NCI-H526 (cell line): ENCODE measurements around the gene UGT1A8.
"Not testable (repeated sequence)": the region's sequence is repeated elsewhere in the genome, so short reads cannot be mapped to it uniquely, and the experiment has no call there.

Source experiments
- DNase-seq, 2 experiments: peaks; one replicate each; lab custom pipeline; 2025; lab: John Stamatoyannopoulos, UW

Gene UGT1A8

GRCh38 chr2:233686928-233687327, 69.5 kb downstream of the UGT1A8 start:
- no peak for DNase-seq

- no peak for DNase-seq
Observed at GRCh38 chr2:233688341-233688740, 70.9 kb downstream of the UGT1A8 start.

DNA sequence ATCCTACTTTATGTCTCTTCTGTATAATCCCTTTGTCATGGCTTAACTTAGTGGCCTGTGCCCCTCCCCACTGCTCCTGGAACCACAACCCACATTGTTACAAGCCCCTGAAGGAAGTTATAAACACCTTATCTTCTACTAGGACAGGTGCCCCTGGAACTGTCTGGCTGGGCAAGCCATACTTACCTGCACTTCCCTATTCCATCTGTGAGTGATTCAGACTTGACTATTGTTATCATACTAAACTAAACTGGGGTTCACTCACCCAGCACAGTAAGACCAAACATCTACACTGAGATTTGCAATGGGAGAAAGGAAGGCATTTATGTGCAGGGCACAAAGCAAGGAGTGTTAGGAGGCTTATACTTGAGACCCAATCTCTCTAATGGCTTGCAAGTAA, 71.6 kb downstream of the UGT1A8 start:
- DNase-seq = no peak

DNA sequence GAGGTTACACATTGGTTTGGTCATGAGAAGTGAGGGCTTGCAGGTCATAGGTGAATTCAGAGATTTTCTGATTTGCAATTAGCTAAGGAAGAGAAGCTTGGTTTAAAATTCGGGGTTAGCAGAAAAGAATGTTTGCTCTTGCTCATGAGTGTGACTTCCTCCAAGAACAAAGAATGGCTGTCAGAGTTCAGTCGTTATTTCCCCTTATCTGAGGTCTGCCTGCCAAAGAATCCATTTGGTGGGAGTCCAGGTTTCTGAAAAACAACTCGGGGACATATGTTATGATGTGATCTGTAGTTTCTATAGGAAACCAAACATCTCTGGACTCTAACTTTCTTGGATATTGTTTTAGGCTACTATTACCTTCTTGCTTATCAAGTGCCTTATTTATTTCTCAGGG, 72.1 kb downstream of the UGT1A8 start:
- DNase-seq = no peak

GRCh38 chr2:233690444-233690843, 73.0 kb downstream of the UGT1A8 start:
- DNase-seq = no peak

DNA sequence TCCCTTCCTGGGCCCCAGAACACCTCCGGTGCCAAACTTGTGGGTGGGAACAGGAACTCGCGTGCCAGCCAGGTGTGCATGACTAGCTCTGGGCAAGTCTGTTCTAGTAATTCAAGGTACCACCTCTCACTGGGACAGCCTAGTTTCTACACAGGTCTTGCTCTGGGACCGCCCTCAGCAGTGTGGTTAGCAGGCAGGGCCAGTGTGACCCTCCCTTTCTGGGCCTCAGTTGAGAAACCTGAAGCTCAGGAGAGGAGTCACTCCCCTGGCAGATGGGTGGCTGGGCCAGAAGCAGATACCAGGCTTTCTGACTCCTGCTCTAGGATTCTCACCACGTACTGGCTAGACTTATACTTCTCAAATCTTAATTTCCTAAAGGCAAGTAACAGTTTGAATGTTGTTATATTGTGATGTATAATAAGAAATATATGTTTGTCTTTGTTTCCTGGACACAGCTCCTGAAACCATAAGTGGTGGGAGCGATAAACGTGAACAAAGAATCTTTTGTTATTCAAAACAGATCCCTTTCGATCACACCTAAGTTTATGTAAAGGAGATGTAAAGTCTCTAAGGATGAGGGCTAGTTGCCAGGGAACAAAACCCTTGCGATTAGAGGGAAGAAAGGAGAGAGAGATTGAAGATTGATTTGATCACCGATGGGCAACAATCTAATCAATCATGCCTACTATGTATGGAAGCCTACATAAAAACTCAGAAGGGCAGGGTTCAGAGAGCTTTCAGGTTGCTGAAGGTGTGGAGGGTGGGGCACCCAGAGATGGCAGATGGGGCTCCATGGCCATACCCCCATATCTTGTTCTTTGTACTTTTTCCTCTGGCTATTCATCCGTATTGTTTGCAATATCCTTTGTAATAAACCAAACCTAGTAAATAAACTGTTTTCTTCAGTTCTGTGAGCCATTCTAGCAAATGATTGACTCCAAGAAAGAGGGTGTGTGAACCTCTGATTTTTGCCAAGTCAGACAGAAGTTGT, 74.3 kb downstream of the UGT1A8 start:
- DNase-seq = peak; percentile 57 to 78

DNA sequence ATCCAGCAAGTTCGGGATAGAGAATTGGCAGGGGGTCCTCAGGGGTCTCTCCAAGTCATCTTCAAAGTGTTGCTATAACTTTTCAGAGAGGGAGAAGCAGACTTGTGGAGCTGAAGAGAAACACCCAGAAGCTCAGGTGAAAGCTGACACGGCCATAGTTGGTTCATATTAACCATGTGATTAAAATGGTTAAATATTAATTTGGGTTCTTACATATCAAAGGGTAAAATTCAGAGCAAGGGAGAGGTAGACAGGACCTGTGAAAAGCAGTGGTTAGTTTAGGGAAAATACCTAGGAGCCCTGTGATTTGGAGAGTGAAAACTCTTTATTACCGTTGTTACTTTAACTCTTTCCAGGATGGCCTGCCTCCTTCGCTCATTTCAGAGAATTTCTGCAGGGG, 75.2 kb downstream of the UGT1A8 start, which contains the start of gene UGT1A6:
Gene UGT1A6, plus strand, starts transcription at position 243 of the 400 bp plus-strand sequence. Its CDS starts 115 bp downstream, at position 358.
- no peak for DNase-seq

GRCh38 chr2:233693963-233694362, 76.5 kb downstream of the UGT1A8 start:
- DNase-seq = no peak

GRCh38 chr2:233698740-233699139, 81.3 kb downstream of the UGT1A8 start:
- no peak for DNase-seq

GRCh38 chr2:233699424-233700027, 82.1 kb downstream of the UGT1A8 start:
- DNase-seq = no peak

- no peak for DNase-seq
Observed at GRCh38 chr2:233700028-233700635, 82.7 kb downstream of the UGT1A8 start.

GRCh38 chr2:233700842-233701241, 83.4 kb downstream of the UGT1A8 start:
- DNase-seq = not testable (repeated sequence)

DNA sequence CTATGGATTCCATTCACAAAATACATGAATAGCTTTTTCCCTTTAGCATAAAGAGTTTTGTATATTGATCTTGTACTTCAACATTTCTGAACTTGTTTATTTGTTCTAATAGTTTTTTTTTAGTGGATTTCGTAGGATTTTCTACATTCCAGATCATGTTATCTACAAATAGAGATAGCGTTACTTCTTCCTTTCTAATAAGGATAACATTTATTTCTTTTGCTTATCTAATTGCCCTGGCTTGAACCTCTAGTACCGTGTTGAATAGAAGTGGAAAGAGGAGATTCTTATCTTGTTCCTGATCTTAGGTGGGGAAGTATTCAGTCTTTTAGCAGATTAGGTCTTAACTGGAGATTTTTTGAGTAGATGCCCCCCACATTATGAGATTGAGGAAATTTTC, 84.8 kb downstream of the UGT1A8 start:
- no peak for DNase-seq

DNA sequence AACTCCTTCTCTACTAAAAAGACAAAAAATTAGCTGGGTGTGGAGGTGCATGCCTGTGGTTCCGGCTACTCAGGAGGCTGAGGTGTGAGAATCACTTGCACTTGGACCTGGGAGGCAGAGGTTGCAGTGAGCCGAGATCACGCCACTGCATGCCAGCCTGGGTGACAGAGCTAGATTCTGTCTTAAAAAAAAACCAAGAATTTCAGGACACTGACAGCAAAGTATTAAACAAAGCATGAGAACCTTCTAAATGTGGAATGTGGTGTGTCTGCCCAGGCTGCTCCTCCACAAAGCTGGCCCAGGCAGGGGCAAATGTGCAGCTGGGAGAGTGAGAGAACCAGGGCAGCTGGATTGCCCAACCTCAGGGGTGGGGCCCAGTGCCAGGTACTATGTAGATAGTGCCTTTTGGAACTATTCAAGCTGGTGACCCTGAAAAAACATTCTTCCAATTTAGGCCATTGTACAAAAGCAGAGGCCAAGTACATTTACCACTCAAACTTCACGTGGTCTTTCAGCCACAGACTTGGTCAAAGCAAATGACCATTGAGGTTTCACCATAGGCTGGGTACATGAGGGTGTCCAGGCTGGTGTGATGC, 88.6 kb downstream of the UGT1A8 start:
- no peak for DNase-seq

DNA sequence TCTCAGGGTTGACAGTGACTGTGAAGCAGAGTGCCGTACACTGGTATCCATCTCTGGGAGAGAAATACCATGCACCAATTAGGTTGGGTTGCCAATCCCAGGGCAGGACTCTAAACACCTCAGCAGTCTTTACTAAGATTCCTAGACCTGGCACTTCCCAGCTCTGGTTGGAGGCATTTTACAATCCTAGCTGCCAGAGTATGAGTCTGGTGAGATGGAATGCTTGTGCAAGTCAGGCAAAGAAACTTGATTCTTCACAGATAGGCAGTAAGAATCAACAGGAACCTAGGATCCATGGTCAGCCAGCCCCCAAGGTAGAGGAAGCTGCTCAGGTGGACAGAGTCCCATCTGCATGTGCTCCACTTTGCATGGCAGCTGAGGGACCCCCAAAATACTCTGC, 89.3 kb downstream of the UGT1A8 start:
- no peak for DNase-seq

GRCh38 chr2:233707940-233708644, 90.7 kb downstream of the UGT1A8 start:
- no peak for DNase-seq

DNA sequence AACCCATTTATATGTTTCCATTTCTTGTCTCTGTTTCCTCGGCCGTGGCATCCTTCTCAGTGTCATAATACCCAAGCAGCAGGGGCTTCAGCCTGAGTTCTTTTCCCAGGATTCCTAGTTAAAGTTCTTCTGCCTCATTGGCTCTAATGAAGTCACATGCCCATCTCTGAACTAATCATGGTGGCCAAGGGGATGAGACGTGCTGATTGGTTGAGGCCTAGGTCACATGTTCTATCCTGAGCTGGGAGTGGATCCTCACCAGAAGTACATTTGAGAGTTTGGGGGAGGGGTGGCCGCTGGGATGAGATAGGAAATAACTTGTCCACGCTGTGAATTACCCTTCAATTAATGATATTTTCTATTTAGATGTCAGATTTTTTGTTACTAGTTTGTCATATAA, 91.5 kb downstream of the UGT1A8 start:
- DNase-seq = no peak

DNA sequence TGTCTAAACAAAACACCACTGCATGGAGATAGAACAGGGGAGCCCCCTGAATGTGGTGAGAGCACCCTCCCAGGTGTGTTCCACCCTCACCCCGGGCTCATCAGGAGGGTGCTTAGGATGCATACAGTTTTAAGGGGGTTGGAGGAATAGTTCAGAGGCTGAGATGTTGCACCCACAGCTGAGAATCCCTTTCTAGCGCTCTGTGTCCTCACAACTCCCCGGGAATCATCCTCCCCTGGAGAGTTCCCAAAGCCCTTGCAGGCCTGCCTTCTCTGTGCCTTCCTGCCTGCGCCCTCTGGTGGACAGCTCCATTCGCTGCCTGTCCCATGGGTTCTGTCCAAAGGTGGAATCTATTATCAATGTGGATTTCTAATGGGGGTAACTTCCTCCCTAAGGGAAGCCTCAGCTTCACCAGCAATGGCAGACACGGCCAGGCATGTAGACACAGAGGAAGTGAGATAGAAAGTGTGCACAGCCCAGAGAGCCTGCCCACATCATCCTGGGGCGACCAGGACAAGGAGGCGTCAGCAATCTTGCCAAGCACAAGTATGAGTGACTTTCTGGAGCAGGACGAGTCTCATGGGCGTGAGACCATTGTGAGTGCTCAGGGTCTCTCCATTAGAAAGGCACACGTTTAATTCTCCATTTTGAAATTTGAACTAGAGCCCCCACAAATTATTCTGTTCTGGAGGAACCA, 94.0 kb downstream of the UGT1A8 start:
- peak; percentile 36 to 75 for DNase-seq

DNA sequence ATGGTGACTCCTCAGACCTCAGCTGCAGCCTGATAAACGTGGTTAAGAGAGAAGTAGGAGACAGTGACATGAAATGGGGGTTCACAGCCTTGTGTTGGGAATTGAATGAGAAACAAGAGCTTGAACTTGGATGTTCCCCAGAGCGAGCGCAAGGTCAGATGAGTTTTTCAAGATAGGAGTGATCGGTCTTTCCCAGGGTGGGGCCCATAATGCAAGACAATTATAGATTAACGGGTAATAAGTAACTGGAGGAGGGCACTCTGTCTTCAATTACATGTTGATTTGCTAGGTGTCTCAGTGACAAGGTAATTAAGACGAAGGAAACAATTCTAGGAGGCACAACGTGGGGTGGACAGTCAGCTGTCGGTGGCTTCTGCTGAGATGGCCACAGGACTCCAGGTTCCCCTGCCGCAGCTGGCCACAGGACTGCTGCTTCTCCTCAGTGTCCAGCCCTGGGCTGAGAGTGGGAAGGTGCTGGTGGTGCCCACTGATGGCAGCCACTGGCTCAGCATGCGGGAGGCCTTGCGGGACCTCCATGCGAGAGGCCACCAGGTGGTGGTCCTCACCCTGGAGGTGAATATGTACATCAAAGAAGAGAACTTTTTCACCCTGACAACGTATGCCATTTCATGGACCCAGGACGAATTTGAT, 95.3 kb downstream of the UGT1A8 start, which contains the start of gene UGT1A5:
Gene UGT1A5, plus strand, starts transcription at position 297 of the 651 bp plus-strand sequence. Its CDS starts 85 bp downstream, at position 382.
- DNase-seq = no peak

DNA sequence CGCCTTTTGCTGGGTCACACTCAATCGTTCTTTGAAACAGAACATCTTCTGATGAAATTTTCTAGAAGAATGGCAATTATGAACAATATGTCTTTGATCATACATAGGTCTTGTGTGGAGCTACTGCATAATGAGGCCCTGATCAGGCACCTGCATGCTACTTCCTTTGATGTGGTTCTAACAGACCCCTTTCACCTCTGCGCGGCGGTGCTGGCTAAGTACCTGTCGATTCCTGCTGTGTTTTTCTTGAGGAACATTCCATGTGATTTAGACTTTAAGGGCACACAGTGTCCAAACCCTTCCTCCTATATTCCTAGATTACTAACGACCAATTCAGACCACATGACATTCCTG, 95.8 kb downstream of the UGT1A8 start:
- no peak for DNase-seq
